Measurements from ENCODE around the gene SPAG17.

SPAG17 gene

GRCh38 chr1:118143831-118144230, 41.2 kb downstream of the SPAG17 start:
- Histone ChIP-seq H3K27ac (no peak overlapping the region), H3K4me3 (ENCODE audit: low read depth, low read length) (no peak overlapping the region), H3K36me3 (no peaks in the 10 kb centered on the region), H3K9me3 (ENCODE audit: severe bottlenecking) (no peaks in the 10 kb centered on the region), H3K27me3 (ENCODE audit: insufficient read depth, low read depth, severe bottlenecking) (no peaks in the 10 kb centered on the region)
- DNase-seq, result no peak
- TF ChIP-seq, protein P1, sequence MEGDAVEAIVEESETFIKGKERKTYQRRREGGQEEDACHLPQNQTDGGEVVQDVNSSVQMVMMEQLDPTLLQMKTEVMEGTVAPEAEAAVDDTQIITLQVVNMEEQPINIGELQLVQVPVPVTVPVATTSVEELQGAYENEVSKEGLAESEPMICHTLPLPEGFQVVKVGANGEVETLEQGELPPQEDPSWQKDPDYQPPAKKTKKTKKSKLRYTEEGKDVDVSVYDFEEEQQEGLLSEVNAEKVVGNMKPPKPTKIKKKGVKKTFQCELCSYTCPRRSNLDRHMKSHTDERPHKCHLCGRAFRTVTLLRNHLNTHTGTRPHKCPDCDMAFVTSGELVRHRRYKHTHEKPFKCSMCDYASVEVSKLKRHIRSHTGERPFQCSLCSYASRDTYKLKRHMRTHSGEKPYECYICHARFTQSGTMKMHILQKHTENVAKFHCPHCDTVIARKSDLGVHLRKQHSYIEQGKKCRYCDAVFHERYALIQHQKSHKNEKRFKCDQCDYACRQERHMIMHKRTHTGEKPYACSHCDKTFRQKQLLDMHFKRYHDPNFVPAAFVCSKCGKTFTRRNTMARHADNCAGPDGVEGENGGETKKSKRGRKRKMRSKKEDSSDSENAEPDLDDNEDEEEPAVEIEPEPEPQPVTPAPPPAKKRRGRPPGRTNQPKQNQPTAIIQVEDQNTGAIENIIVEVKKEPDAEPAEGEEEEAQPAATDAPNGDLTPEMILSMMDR (IDR thresholded peaks at IDR 0.05; ENCODE audit: low read depth, low read length), result no peak

GRCh38 chr1:118143121-118143520, 41.9 kb downstream of the SPAG17 start:
- TF ChIP-seq, protein P1 (IDR thresholded peaks at IDR 0.05; ENCODE audit: low read depth, low read length), result no peak
- no peak for DNase-seq
- Histone ChIP-seq H3K9me3 (ENCODE audit: severe bottlenecking) (no peaks in the 10 kb centered on the region), H3K36me3 (no peaks in the 10 kb centered on the region), H3K27me3 (ENCODE audit: insufficient read depth, low read depth, severe bottlenecking) (no peaks in the 10 kb centered on the region), H3K27ac (no peak overlapping the region), H3K4me3 (ENCODE audit: low read depth, low read length) (no peak overlapping the region)

- Histone ChIP-seq H3K27me3 (ENCODE audit: insufficient read depth, low read depth, severe bottlenecking) (no peaks in the 10 kb centered on the region), H3K27ac (no peak overlapping the region), H3K9me3 (ENCODE audit: severe bottlenecking) (no peaks in the 10 kb centered on the region), H3K4me3 (ENCODE audit: low read depth, low read length) (no peak overlapping the region), H3K36me3 (no peaks in the 10 kb centered on the region)
- DNase-seq, result no peak
- TF ChIP-seq, protein P1 (IDR thresholded peaks at IDR 0.05; ENCODE audit: low read depth, low read length), result no peak
Observed at GRCh38 chr1:118142546-118142945, 42.5 kb downstream of the SPAG17 start.

GRCh38 chr1:118137900-118138299, 47.1 kb downstream of the SPAG17 start:
- Histone ChIP-seq H3K36me3 (no peaks in the 10 kb centered on the region), H3K27ac (no peak overlapping the region), H3K27me3 (ENCODE audit: insufficient read depth, low read depth, severe bottlenecking) (no peaks in the 10 kb centered on the region), H3K4me3 (ENCODE audit: low read depth, low read length) (no peak overlapping the region), H3K9me3 (ENCODE audit: severe bottlenecking) (no peaks in the 10 kb centered on the region)
- DNase-seq, result no peak
- TF ChIP-seq, protein P1 (IDR thresholded peaks at IDR 0.05; ENCODE audit: low read depth, low read length), result no peak

DNA sequence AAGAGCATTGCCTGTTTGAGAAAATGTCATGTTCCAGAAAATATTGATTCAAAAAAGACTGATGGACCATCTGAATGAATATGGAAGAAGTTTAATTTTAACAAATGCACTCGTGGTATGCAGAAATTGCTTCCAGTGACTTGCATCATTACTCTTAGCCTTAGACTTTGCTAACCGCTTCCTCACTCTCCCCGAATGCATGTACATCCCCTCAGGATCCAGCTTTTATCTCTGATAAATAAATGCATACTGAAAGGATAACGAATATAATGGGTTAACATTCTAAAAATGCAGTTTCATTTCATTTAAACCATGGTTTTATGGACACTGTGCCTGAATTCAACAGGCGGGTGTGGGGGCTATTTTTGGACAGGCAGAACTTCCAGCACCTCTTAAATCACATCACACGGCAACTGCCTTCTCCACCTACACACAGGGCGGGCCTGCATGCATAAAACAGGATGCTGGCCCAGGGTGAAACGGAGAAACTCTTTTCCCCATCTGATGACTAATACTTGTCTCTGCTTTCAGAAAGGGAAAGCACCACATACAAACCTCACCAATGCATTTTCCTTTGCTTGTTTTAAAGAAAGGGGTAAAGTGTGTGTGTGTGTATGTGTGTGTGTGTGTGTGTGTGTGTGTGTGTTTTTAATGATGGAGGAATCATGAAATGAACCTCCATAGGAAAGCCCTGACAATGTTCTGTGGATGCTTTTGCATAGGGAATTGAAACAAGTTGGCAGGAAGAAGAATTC, 48.7 kb downstream of the SPAG17 start:
- Histone ChIP-seq H3K9me3 (ENCODE audit: severe bottlenecking) (no peaks in the 10 kb centered on the region), H3K36me3 (no peaks in the 10 kb centered on the region), H3K27me3 (ENCODE audit: insufficient read depth, low read depth, severe bottlenecking) (no peaks in the 10 kb centered on the region), H3K4me3 (ENCODE audit: low read depth, low read length) (no peak overlapping the region), H3K27ac (no peak overlapping the region)
- DNase-seq, result no peak
- TF ChIP-seq, protein P1 (IDR thresholded peaks at IDR 0.05; ENCODE audit: low read depth, low read length), result no peak

DNA sequence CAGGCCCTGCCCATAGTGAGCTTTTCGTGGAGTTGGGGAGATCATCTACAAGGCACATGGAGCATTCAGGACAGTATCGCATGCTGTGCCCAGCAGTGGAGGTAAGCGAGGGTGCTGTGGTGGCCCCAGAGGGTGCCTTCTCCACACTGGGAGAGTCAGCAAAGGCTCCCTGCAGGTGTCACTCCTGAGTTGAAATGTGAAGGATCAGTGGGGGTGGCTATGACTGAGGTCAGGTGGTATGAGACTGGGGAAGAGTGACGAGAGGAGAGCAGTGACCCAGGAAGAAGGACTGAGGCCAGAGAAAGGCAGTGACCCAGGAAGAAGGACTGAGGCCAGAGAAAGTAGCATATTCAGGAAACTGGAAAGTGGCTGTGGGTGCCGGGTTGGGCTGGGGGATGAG, 53.0 kb downstream of the SPAG17 start:
- TF ChIP-seq, protein P1 (IDR thresholded peaks at IDR 0.05; ENCODE audit: low read depth, low read length), result no peak
- no peak for DNase-seq
- Histone ChIP-seq H3K9me3 (ENCODE audit: severe bottlenecking) (no peaks in the 10 kb centered on the region), H3K27ac (no peak overlapping the region), H3K36me3 (no peaks in the 10 kb centered on the region), H3K27me3 (ENCODE audit: insufficient read depth, low read depth, severe bottlenecking) (peaks cover 2% of the 10 kb centered on the region), H3K4me3 (ENCODE audit: low read depth, low read length) (no peak overlapping the region)
